KOPT-K1 (cell line): ENCODE data around the gene MAPK8IP3.
"Not testable (repeated sequence)": the region's sequence is repeated elsewhere in the genome, so short reads cannot be mapped to it uniquely, and the experiment has no call there.

Experiments used
- H3K27ac ChIP-seq: fragments of 200-600 bp; sonication (generic); 2 replicates; pipeline ENCODE4 v1.5.1; 2016; ENCODE audit warnings: antibody characterized with exemption, mild to moderate bottlenecking, low read depth, low read length; ENCODE audit not compliant: poor library complexity, severe bottlenecking
- H3K36me3 ChIP-seq: fragments of 200-600 bp; sonication (generic); 2 replicates; pipeline ENCODE4 v1.5.1; 2017; ENCODE audit warnings: antibody characterized with exemption, mild to moderate bottlenecking, low read length, moderate library complexity; ENCODE audit not compliant: insufficient read depth
- H3K9me3 ChIP-seq: fragments of 200-600 bp; sonication (generic); 2 replicates; pipeline ENCODE4 v1.5.1; 2017; ENCODE audit warnings: antibody characterized with exemption, low read length, mild to moderate bottlenecking; ENCODE audit not compliant: insufficient read depth, poor library complexity, severe bottlenecking

MAPK8IP3 gene

GRCh38 chr16:1791943-1792812, 86.2 kb downstream of the MAPK8IP3 start:
- H3K9me3 ChIP-seq, result peaks cover 1% of the 10 kb centered on the region
- peaks cover 54% of the 10 kb centered on the region for H3K36me3 ChIP-seq
- H3K27ac ChIP-seq, result no peak overlapping the region

- Histone ChIP-seq H3K36me3 (peaks cover 46% of the 10 kb centered on the region), H3K9me3 (peaks cover 10% of the 10 kb centered on the region), H3K27ac (no peak overlapping the region)
Observed at GRCh38 chr16:1792836-1793577, 87.0 kb downstream of the MAPK8IP3 start.

GRCh38 chr16:1793578-1794220, 87.7 kb downstream of the MAPK8IP3 start, which contains the start of gene IGFALS:
Gene IGFALS, minus strand, starts transcription at chr16:1793705. Its CDS starts 53 bp downstream, at chr16:1793652.
- Histone ChIP-seq H3K36me3 (peaks cover 39% of the 10 kb centered on the region), H3K9me3 (peaks cover 16% of the 10 kb centered on the region), H3K27ac (no peak within 1 kb of the TSS)

- Histone ChIP-seq H3K36me3 (peaks cover 33% of the 10 kb centered on the region; the same call in 1 of the 2 replicates), H3K27ac (no peak overlapping the region), H3K9me3 (peaks cover 23% of the 10 kb centered on the region)
Observed at GRCh38 chr16:1794221-1794871, 88.4 kb downstream of the MAPK8IP3 start.

- H3K36me3 ChIP-seq, result peaks cover 25% of the 10 kb centered on the region; the same call in 1 of the 2 replicates
- H3K27ac ChIP-seq, result no peak overlapping the region
- peaks cover 30% of the 10 kb centered on the region for H3K9me3 ChIP-seq
Observed at GRCh38 chr16:1794908-1795666, 89.1 kb downstream of the MAPK8IP3 start.

- H3K27ac ChIP-seq, H3K36me3 ChIP-seq: not testable (repeated sequence)
- peaks cover 30% of the 10 kb centered on the region for H3K9me3 ChIP-seq
Observed at GRCh38 chr16:1799263-1799662, 93.3 kb downstream of the MAPK8IP3 start.

GRCh38 chr16:1800701-1801100, 94.7 kb downstream of the MAPK8IP3 start:
- Histone ChIP-seq H3K9me3 (peaks cover 30% of the 10 kb centered on the region), H3K27ac (no peak overlapping the region), H3K36me3 (no peaks in the 10 kb centered on the region; the same call in 1 of the 2 replicates)

GRCh38 chr16:1807626-1808025, 101.6 kb downstream of the MAPK8IP3 start:
- no peak overlapping the region for H3K27ac ChIP-seq
- H3K9me3 ChIP-seq, result no peaks in the 10 kb centered on the region

GRCh38 chr16:1808691-1809090, 102.7 kb downstream of the MAPK8IP3 start:
- no peak overlapping the region for H3K27ac ChIP-seq
- H3K9me3 ChIP-seq, result no peaks in the 10 kb centered on the region
- H3K36me3 ChIP-seq, result peaks cover 35% of the 10 kb centered on the region; the same call in 1 of the 2 replicates

More at GRCh38 chr16:1807626-1808025, 101.6 kb downstream of the MAPK8IP3 start:
- peaks cover 31% of the 10 kb centered on the region; the same call in 1 of the 2 replicates for H3K36me3 ChIP-seq

- Histone ChIP-seq H3K9me3 (no peaks in the 10 kb centered on the region), H3K27ac (no peak overlapping the region), H3K36me3 (peaks cover 41% of the 10 kb centered on the region; the same call in 1 of the 2 replicates)
Observed at GRCh38 chr16:1809281-1809801, 103.3 kb downstream of the MAPK8IP3 start.

- peaks cover 41% of the 10 kb centered on the region; the same call in 1 of the 2 replicates for H3K36me3 ChIP-seq
- no peak overlapping the region for H3K27ac ChIP-seq
- H3K9me3 ChIP-seq, result no peaks in the 10 kb centered on the region
Observed at GRCh38 chr16:1810106-1810505, 104.1 kb downstream of the MAPK8IP3 start.

- Histone ChIP-seq H3K27ac (no peak overlapping the region), H3K9me3 (no peaks in the 10 kb centered on the region), H3K36me3 (peaks cover 41% of the 10 kb centered on the region; the same call in 1 of the 2 replicates)
Observed at GRCh38 chr16:1810536-1810935, 104.5 kb downstream of the MAPK8IP3 start.

GRCh38 chr16:1812732-1813163, 106.8 kb downstream of the MAPK8IP3 start:
- Histone ChIP-seq H3K9me3 (no peaks in the 10 kb centered on the region), H3K27ac (no peak overlapping the region), H3K36me3 (peaks cover 38% of the 10 kb centered on the region)
